GM12875 (cell line): ENCODE results near the gene NUCB1.
A peak's percentile ranks its signal among the peaks of the same experiment; 100 is the strongest.

Experiments used
- H3K4me3 ChIP-seq: one replicate; pipeline ENCODE4 v1.5.1; 2011; ENCODE audit warnings: low read depth, low read length, control low read depth
- CTCF ChIP-seq: IDR thresholded peaks from 2 replicates; pipeline ENCODE4 v1.5.1; 2011; ENCODE audit warnings: low read depth, mild to moderate bottlenecking, control low read depth, inconsistent platforms, low read length, moderate library complexity, borderline replicate concordance; ENCODE audit not compliant: insufficient read depth

Gene NUCB1

DNA sequence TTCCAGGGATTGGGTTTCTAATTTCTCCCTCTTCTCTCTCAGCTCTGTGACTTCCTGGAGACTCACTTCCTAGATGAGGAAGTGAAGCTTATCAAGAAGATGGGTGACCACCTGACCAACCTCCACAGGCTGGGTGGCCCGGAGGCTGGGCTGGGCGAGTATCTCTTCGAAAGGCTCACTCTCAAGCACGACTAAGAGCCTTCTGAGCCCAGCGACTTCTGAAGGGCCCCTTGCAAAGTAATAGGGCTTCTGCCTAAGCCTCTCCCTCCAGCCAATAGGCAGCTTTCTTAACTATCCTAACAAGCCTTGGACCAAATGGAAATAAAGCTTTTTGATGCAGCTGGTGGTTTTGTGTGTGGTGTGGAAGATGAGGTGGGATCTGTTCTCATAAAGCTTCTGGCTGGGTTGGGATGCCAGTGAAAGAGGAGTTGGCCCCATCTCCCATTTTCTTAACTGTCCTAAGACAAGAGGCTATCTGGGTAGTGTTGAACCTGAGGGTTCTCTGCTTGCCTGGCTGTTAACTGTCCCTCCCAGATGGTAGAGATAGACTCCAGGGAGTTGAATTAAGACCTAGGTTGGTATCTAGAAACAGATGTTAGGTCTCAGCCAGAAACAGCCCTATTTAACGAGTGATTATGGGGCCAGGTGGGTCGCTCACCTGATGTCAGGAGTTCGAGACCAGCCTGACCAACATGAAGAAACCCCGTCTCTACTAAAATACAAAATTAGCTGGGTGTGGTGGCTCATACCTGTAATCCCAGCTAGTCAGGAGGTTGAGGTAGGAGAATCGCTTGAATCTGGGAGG is 66.6 kb downstream of the NUCB1 start:
- peak overlapping the region; percentile 68 for H3K4me3 ChIP-seq
- TF ChIP-seq CTCF, result no peak

- no peak overlapping the region for H3K4me3 ChIP-seq
- no peak for TF ChIP-seq CTCF
These were observed 67.5 kb downstream of the NUCB1 start for GRCh38 chr19:48967346-48968178.

- H3K4me3 ChIP-seq, result no peak overlapping the region
- TF ChIP-seq CTCF, result no peak
These were observed 68.1 kb downstream of the NUCB1 start for GRCh38 chr19:48968179-48968661.

GRCh38 chr19:48968813-48969218 is 68.7 kb downstream of the NUCB1 start:
- no peak overlapping the region for H3K4me3 ChIP-seq
- no peak for TF ChIP-seq CTCF

- no peak overlapping the region for H3K4me3 ChIP-seq
- TF ChIP-seq CTCF, result no peak
These were observed 69.4 kb downstream of the NUCB1 start for GRCh38 chr19:48969276-48970138.

GRCh38 chr19:48970139-48970766 is 70.1 kb downstream of the NUCB1 start:
- no peak for TF ChIP-seq CTCF
- no peak overlapping the region for H3K4me3 ChIP-seq
